Measurements from ENCODE around the gene PIK3R2. TPM values are rescaled to one million over a fixed set of nuclear protein-coding genes. Genes with fewer than 3 reads are reported as not detected.
"Not testable (repeated sequence)": the region's sequence is repeated elsewhere in the genome, so short reads cannot be mapped to it uniquely, and the experiment has no call there.

The PIK3R2 gene
- total and polyA plus RNA-seq, 2 of the 13 experiments (the other 11 are each of a cell fraction or from before 2014, with no cell fraction given): 18.6 to 25.3 TPM

GRCh38 chr19:18105259-18105658 is 47.7 kb upstream of the PIK3R2 start:
- H3K36me3 ChIP-seq (replicated peaks in 1 of 2; ENCODE audit: control insufficient read depth in 1 of 2, insufficient read depth in 2 of 2, low read length in 2 of 2); in situ Hi-C loops (cut with HindIII; ENCODE audit: extremely low pct_ligation_motif_present, low pct_unique_long_range_greater_than_20kb); DNase-seq (ENCODE audit: low spot score); H3K9me3 ChIP-seq (ENCODE audit: low read length); H3K79me2 ChIP-seq (ENCODE audit: insufficient read depth, low read length); FAIRE-seq; H3K9ac ChIP-seq (ENCODE audit: insufficient read depth, low read depth, low read length); H3K4me2 ChIP-seq (ENCODE audit: low read depth, low read length); intact Hi-C loops (cut with micrococcal nuclease; ENCODE audit: unreplicated experiment); H4K20me1 ChIP-seq (ENCODE audit: insufficient read depth, low read length); CTCF ChIA-PET (ENCODE audit: low intra/inter-chr PET ratio, low total read pairs); ATAC-seq; H3K27me3 ChIP-seq (ENCODE audit: control insufficient read depth in 1 of 2, insufficient read depth in 2 of 2, low read length in 2 of 2); H3K27ac ChIP-seq (ENCODE audit: extremely low read length, insufficient read depth, low read length); H3K4me3 ChIP-seq (replicated peaks in 1 of 3; ENCODE audit: insufficient read depth in 1 of 3, low read depth in 2 of 3, low read length in 3 of 3); BruUV-seq (replicated peaks); H2AFZ ChIP-seq (ENCODE audit: low read length): not testable (repeated sequence)
- WGBS (ENCODE audit: low lambda C conversion rate): 31% methylated on average over 7 of the region's 7 CpGs
- 0 out of 4 replicates have a peak, but pooled peaks of 1 of the 2 experiments have one; percentile 8 for TF ChIP-seq HMGXB4 (CRISPR knock-in tag; IDR thresholded peaks at IDR 0.05; ENCODE audit: borderline replicate concordance in 1 of 2, low read depth in 1 of 2)
- peaks cover 57% of the 10 kb centered on the region for H3K4me1 ChIP-seq (ENCODE audit: insufficient read depth, low read length)
- POLR2A ChIA-PET: interaction anchor here (0.8 kb wide), 1 partner anchor 12 kb away, joined by 3 read pairs; no protein-coding TSS in a partner anchor

- no peak overlapping the region for H3K4me3 ChIP-seq (replicated peaks in 1 of 3; ENCODE audit: insufficient read depth in 1 of 3, low read depth in 2 of 3, low read length in 3 of 3)
- H3K9ac ChIP-seq (ENCODE audit: insufficient read depth, low read depth, low read length): no peak overlapping the region
- in situ Hi-C loops (cut with HindIII; ENCODE audit: extremely low pct_ligation_motif_present, low pct_unique_long_range_greater_than_20kb): no loop called here
- BruUV-seq (replicated peaks): no TSS peak
- DNase-seq (ENCODE audit: low spot score): no peak
- POLR2A ChIA-PET: no interaction called here
- no peaks in the 10 kb centered on the region for H3K27me3 ChIP-seq (ENCODE audit: control insufficient read depth in 1 of 2, insufficient read depth in 2 of 2, low read length in 2 of 2)
- no peak for ATAC-seq
- H3K36me3 ChIP-seq (replicated peaks in 1 of 2; ENCODE audit: control insufficient read depth in 1 of 2, insufficient read depth in 2 of 2, low read length in 2 of 2): no peaks in the 10 kb centered on the region
- no peaks in the 10 kb centered on the region for H4K20me1 ChIP-seq (ENCODE audit: insufficient read depth, low read length)
- H3K27ac ChIP-seq (ENCODE audit: extremely low read length, insufficient read depth, low read length): no peak overlapping the region
- WGBS (ENCODE audit: low lambda C conversion rate): 89% methylated on average over 5 of the region's 9 CpGs
- no peak for FAIRE-seq
- H3K4me2 ChIP-seq (ENCODE audit: low read depth, low read length): no peak overlapping the region
- H3K9me3 ChIP-seq (ENCODE audit: low read length): no peaks in the 10 kb centered on the region
- CTCF ChIA-PET (ENCODE audit: low intra/inter-chr PET ratio, low total read pairs): no interaction called here
- intact Hi-C loops (cut with micrococcal nuclease; ENCODE audit: unreplicated experiment): no loop called here
- no peaks in the 10 kb centered on the region for H3K79me2 ChIP-seq (ENCODE audit: insufficient read depth, low read length)
- peaks cover 54% of the 10 kb centered on the region for H3K4me1 ChIP-seq (ENCODE audit: insufficient read depth, low read length)
- H2AFZ ChIP-seq (ENCODE audit: low read length): no peak overlapping the region
- TF ChIP-seq KLF6 (CRISPR knock-in tag; IDR thresholded peaks at IDR 0.05) (no peak), POLR2G (IDR thresholded peaks at IDR 0.05; ENCODE audit: low read depth, low read length) (no peak), ATAD3A (CRISPR knock-in tag; IDR thresholded peaks at IDR 0.05) (no peak), ZNF558 (CRISPR knock-in tag; IDR thresholded peaks at IDR 0.05; ENCODE audit: borderline replicate concordance) (no peak), ZNF296 (CRISPR knock-in tag; conservative IDR thresholded peaks at IDR 0.05) (no peak), ZNF567 (CRISPR knock-in tag; IDR thresholded peaks at IDR 0.05; ENCODE audit: borderline replicate concordance) (no peak), ATF3 (CRISPR knock-in tag; IDR thresholded peaks at IDR 0.05) (no peak), YY1 (IDR thresholded peaks at IDR 0.05; ENCODE audit: insufficient read depth, insufficient replicate concordance, low read depth, low read length) (no peak), WIZ (CRISPR knock-in tag; IDR thresholded peaks at IDR 0.05) (no peak), ISX (CRISPR knock-in tag; conservative IDR thresholded peaks at IDR 0.05) (no peak), RARA (CRISPR knock-in tag; IDR thresholded peaks at IDR 0.05) (no peak), HHEX (CRISPR knock-in tag; IDR thresholded peaks at IDR 0.05) (no peak), SIX1 (CRISPR knock-in tag; IDR thresholded peaks at IDR 0.05; ENCODE audit: borderline replicate concordance) (no peak), ZNF652 (CRISPR knock-in tag; IDR thresholded peaks at IDR 0.05; ENCODE audit: borderline replicate concordance, low read depth) (no peak)
These were observed 45.7 kb upstream of the PIK3R2 start for GRCh38 chr19:18107235-18107634.
